ENCODE measurements around the gene BEAN1.

DNA sequence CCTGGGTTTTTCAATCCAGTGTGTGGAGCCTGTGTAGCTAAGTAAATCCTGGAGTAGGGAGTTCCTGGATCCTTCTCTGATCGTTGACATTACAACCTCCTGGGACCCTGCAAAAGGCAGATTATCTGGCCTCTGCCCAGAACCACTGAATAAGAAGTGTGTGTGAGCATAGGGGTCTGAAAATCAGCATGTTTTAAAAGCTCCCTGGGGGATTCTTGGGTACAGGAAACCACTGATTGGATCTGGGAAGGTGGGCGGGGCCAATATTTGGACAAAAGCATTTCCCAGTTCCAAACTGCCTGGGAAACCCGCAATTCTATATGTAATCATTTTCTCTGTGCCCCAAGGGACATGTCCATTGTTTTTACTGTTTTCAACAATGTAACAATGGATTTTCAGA is 27.2 kb upstream of the BEAN1 start:
- TF ChIP-seq, protein P1, sequence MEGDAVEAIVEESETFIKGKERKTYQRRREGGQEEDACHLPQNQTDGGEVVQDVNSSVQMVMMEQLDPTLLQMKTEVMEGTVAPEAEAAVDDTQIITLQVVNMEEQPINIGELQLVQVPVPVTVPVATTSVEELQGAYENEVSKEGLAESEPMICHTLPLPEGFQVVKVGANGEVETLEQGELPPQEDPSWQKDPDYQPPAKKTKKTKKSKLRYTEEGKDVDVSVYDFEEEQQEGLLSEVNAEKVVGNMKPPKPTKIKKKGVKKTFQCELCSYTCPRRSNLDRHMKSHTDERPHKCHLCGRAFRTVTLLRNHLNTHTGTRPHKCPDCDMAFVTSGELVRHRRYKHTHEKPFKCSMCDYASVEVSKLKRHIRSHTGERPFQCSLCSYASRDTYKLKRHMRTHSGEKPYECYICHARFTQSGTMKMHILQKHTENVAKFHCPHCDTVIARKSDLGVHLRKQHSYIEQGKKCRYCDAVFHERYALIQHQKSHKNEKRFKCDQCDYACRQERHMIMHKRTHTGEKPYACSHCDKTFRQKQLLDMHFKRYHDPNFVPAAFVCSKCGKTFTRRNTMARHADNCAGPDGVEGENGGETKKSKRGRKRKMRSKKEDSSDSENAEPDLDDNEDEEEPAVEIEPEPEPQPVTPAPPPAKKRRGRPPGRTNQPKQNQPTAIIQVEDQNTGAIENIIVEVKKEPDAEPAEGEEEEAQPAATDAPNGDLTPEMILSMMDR (IDR thresholded peaks at IDR 0.05; ENCODE audit: insufficient read depth, low read depth, low read length), result no peak
- no peak for TF ChIP-seq EZH2 (IDR thresholded peaks at IDR 0.05; ENCODE audit: insufficient read depth, low read length)

Measured in astrocyte (in vitro differentiated cells and primary cell).